ENCODE measurements around the gene SMIM43. TPM values are rescaled to one million over a fixed set of nuclear protein-coding genes. Genes with fewer than 3 reads are reported as not detected.

The SMIM43 gene
- total and polyA plus RNA-seq, 2 donors (not counting 1 experiment from before 2014, with no cell fraction given) = not detected

DNA sequence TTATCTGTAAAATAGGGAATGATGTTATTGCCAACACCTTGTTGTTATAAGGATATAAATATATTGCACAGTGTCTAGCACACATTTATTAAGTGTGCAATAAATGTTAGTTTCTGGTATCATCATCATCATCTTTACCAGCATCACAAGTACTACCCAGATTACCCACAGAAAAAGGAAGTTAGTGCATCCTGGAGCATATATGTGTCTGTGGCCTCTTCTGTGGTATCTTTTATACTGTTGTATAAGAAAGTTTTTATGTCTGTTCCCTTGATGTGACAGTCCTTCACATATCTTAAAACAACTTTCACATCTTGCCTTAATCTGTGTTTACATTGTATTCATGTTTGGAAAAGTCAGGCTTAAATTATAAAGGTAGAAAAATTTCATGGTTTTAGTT is 46.2 kb upstream of the SMIM43 start:
- ATAC-seq (ENCODE audit: low read depth) = no peak
- no peaks in the 10 kb centered on the region for H3K9me3 Mint-ChIP-seq (ENCODE audit: insufficient read depth)
- no peak overlapping the region for H2AFZ ChIP-seq (ENCODE audit: insufficient read depth, low read depth, low read length, poor library complexity, severe bottlenecking)
- CTCF ChIA-PET = no interaction called here
- H3K27me3 Mint-ChIP-seq = no peaks in the 10 kb centered on the region
- no peak overlapping the region for H3K4me2 ChIP-seq (replicated peaks; ENCODE audit: low read depth, low read length, poor library complexity, severe bottlenecking)
- H3K9ac ChIP-seq (ENCODE audit: low read length) = no peak overlapping the region
- no peak for DNase-seq
- POLR2A ChIA-PET = no interaction called here
- H4K20me1 ChIP-seq (ENCODE audit: control insufficient read depth, insufficient read depth, low read length, poor library complexity, severe bottlenecking) = no peaks in the 10 kb centered on the region
- no peak overlapping the region for H3K4me3 ChIP-seq (ENCODE audit: control extremely low read depth in 1 of 5, extremely low read depth in 1 of 5, insufficient read depth in 1 of 5, low read depth in 2 of 5, low read length in 4 of 5)
- intact Hi-C loops (cut with micrococcal nuclease) = no loop called here
- H3K27ac ChIP-seq (ENCODE audit: low read length in 2 of 2) = no peak overlapping the region
- H3K4me1 Mint-ChIP-seq = no peaks in the 10 kb centered on the region
- no peak for TF ChIP-seq EZH2 (IDR thresholded peaks at IDR 0.05; ENCODE audit: borderline replicate concordance, insufficient read depth, low read depth, low read length, poor library complexity, severe bottlenecking)
- TF ChIP-seq, protein P1, sequence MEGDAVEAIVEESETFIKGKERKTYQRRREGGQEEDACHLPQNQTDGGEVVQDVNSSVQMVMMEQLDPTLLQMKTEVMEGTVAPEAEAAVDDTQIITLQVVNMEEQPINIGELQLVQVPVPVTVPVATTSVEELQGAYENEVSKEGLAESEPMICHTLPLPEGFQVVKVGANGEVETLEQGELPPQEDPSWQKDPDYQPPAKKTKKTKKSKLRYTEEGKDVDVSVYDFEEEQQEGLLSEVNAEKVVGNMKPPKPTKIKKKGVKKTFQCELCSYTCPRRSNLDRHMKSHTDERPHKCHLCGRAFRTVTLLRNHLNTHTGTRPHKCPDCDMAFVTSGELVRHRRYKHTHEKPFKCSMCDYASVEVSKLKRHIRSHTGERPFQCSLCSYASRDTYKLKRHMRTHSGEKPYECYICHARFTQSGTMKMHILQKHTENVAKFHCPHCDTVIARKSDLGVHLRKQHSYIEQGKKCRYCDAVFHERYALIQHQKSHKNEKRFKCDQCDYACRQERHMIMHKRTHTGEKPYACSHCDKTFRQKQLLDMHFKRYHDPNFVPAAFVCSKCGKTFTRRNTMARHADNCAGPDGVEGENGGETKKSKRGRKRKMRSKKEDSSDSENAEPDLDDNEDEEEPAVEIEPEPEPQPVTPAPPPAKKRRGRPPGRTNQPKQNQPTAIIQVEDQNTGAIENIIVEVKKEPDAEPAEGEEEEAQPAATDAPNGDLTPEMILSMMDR (IDR thresholded peaks at IDR 0.05) = no peak
- H3K36me3 ChIP-seq (replicated peaks in 1 of 2; ENCODE audit: control extremely low read depth in 1 of 2, control insufficient read depth in 1 of 2, extremely low read depth in 1 of 2, insufficient read depth in 2 of 2, low read length in 1 of 2) = peaks cover 20 to 86% of the 10 kb centered on the region in 2 experiments
- no peaks in the 10 kb centered on the region for H3K4me1 ChIP-seq (ENCODE audit: control insufficient read depth in 2 of 2, insufficient read depth in 2 of 2, low read length in 2 of 2)
- H3K9me3 ChIP-seq (ENCODE audit: control extremely low read depth in 1 of 3, control insufficient read depth in 2 of 3, insufficient read depth in 1 of 3, low read length in 2 of 3) = no peaks in the 10 kb centered on the region
- no peaks in the 10 kb centered on the region for H3K27me3 ChIP-seq (replicated peaks in 1 of 4; ENCODE audit: control extremely low read depth in 1 of 4, control insufficient read depth in 3 of 4, insufficient read depth in 4 of 4, low read length in 3 of 4)
- peaks cover 2% of the 10 kb centered on the region for H3K79me2 ChIP-seq (ENCODE audit: control insufficient read depth, insufficient read depth, low read length)
- H3K4me3 Mint-ChIP-seq = no peak overlapping the region
- no peak overlapping the region for H3K27ac Mint-ChIP-seq

DNA sequence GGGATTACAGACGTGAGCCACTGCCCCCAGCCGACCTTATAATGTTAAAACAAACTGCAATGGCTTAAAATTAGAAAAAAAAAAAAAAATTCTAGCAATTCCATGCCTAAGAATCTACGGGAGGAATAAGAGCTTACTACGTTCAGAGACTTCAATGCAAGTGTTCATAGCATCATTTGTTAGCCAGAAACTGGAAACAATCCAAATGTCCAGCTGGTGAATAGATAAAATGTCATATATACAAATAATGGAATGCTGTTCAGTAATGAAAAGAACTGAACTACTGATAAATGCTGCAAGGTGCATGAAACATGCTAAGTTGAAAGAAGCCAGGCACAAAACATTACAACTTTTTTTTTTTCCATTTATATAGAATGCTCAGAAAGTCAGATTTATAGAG is 41.4 kb upstream of the SMIM43 start:
- Histone ChIP-seq H3K4me1 (ENCODE audit: control insufficient read depth in 2 of 2, insufficient read depth in 2 of 2, low read length in 2 of 2) (peaks cover 4 to 7% of the 10 kb centered on the region in 2 donors), H3K27ac (ENCODE audit: low read length in 2 of 2) (no peak overlapping the region), H3K4me3 (ENCODE audit: control extremely low read depth in 1 of 5, extremely low read depth in 1 of 5, insufficient read depth in 1 of 5, low read depth in 2 of 5, low read length in 4 of 5) (no peak overlapping the region), H2AFZ (ENCODE audit: insufficient read depth, low read depth, low read length, poor library complexity, severe bottlenecking) (no peak overlapping the region), H3K9ac (ENCODE audit: low read length) (no peak overlapping the region), H3K27me3 (replicated peaks in 1 of 4; ENCODE audit: control extremely low read depth in 1 of 4, control insufficient read depth in 3 of 4, insufficient read depth in 4 of 4, low read length in 3 of 4) (no peaks in the 10 kb centered on the region), H4K20me1 (ENCODE audit: control insufficient read depth, insufficient read depth, low read length, poor library complexity, severe bottlenecking) (no peaks in the 10 kb centered on the region), H3K36me3 (replicated peaks in 1 of 2; ENCODE audit: control extremely low read depth in 1 of 2, control insufficient read depth in 1 of 2, extremely low read depth in 1 of 2, insufficient read depth in 2 of 2, low read length in 1 of 2) (peaks cover 19 to 76% of the 10 kb centered on the region in 2 experiments), H3K9me3 (ENCODE audit: control extremely low read depth in 1 of 3, control insufficient read depth in 2 of 3, insufficient read depth in 1 of 3, low read length in 2 of 3) (no peaks in the 10 kb centered on the region), H3K4me2 (replicated peaks; ENCODE audit: low read depth, low read length, poor library complexity, severe bottlenecking) (no peak overlapping the region), H3K79me2 (ENCODE audit: control insufficient read depth, insufficient read depth, low read length) (peaks cover 13% of the 10 kb centered on the region)
- no peaks in the 10 kb centered on the region for H3K27me3 Mint-ChIP-seq
- no peaks in the 10 kb centered on the region for H3K9me3 Mint-ChIP-seq (ENCODE audit: insufficient read depth)
- WGBS (ENCODE audit: insufficient coverage) = no CpG with 5 or more reads among the region's 4 CpGs
- no peak overlapping the region for H3K27ac Mint-ChIP-seq
- ATAC-seq (ENCODE audit: low read depth) (no peak), DNase-seq (no peak)
- H3K4me3 Mint-ChIP-seq = no peak overlapping the region
- H3K4me1 Mint-ChIP-seq = peaks cover 18% of the 10 kb centered on the region
- ChIA-PET CTCF (no interaction called here), POLR2A (no interaction called here)
- intact Hi-C loops (cut with micrococcal nuclease) = no loop called here
- no peak for TF ChIP-seq EZH2 (IDR thresholded peaks at IDR 0.05; ENCODE audit: borderline replicate concordance, insufficient read depth, low read depth, low read length, poor library complexity, severe bottlenecking)
- TF ChIP-seq, protein P1 (IDR thresholded peaks at IDR 0.05) = no peak

Measured in B cell (primary cell).